GM18907 (cell line): ENCODE results near the gene CACNA1E.

Source experiments
- ATAC-seq: cut with Tn5 transposase; IDR thresholded peaks from one replicate; pipeline ENCODE4 v1.9.1; 2021; ENCODE audit warnings: mild to moderate bottlenecking, moderate library complexity; ENCODE audit not compliant: unreplicated experiment

Gene CACNA1E

DNA sequence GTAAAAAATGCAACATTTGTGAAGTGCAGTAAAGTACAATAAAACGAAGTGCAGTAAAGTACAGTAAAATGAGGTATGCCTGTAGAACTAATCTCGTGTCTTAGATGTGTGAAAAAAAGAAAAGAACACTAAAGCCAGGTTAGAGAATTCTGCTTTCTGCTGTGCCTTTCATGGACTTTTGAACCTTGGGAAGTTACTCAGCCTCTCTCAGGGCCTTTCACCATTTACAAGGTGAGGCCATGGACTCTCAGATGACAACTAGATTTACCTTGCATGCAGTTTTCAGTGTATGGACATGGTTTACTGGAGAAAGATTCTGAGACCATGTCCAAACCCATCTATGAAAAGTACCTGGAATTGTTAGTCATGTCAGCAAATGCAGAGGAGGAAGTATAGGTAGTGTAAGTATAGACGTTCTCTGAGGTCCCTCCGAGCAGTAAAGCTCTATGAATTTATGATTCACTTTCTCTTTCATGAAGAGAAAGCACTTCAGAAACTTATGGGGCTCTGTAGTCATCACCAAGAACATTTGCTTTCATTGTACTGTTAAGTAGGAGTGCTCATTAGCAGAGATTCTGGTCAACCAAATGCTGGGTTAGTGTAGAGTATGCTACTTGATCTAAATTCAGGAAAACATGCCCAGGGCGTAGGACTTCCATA is 143.1 kb downstream of the CACNA1E start:
- no peak for ATAC-seq

DNA sequence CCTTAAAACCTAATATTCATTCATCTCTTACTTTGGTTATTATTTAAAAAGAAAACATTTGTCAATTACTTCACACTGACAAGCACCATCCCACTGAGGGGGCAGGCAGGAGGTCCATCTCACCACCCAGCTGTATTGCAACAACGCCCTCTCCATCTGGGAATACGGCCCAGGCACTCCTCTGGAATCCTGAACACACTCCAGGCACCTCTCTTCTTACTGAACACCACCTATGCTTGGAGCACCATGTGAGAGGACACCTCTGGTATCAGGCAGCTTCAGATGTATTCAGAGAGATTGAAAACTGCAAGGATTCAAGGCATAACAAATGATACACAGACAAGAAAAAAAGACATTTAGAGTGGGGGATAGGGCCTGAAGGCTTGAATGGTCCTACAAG is 147.1 kb downstream of the CACNA1E start:
- no peak for ATAC-seq

DNA sequence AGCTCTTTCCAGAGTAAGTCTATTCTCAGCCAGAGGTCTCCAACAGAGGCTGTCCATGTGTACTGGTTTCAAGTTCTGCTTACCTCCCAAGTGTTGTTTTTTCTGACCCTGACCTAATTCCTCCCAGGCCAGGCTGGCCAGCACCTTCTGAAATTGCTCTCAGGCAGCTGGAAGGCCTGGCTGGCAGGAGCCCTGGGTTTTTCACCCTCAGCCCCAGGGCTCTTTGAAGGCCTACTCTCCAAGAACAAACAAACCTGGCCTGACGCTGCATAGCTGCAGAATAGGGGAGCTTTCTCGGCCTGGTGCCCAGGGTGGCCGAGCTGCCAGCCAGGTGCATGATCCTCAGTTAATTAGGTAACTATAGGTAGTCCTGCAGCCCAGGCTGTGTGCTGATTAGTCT is 147.5 kb downstream of the CACNA1E start:
- ATAC-seq: no peak

DNA sequence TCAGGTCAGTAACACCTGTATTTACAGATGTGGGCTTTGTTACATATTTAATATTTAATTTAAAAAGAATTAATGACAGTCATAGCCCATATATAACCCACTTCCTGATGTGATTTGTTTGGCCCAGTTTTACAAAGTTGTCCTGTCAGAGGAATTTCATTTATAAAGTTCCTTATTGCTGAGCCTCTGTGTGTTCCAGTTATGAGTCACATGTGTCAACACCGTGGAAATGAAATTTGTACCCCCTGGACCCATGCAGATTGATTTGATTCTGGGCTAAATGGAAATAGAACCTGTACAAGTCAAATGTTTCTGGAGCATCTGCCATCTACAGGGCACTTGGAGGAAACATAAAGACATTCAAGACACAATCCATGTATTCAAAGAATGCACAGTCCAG is 149.2 kb downstream of the CACNA1E start:
- no peak for ATAC-seq

DNA sequence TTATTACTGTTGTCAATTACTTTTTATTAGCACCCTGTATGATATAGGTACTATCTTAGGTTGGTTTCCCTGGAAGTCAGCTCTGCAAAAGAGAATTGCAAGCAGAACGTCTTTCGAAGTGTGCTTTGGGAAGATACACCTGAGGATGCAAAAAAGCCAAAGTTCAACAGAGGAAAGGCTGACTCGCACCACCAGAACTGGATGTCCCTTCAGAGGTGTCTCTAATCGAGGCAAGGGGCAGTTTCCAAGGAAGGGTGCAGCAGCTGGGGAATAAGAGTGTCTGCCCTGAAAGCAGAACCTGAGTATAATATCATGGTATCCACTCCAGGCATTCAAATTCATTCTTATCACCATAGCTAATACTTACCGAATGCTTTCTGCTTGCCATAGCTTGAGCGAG is 149.6 kb downstream of the CACNA1E start:
- ATAC-seq: no peak

DNA sequence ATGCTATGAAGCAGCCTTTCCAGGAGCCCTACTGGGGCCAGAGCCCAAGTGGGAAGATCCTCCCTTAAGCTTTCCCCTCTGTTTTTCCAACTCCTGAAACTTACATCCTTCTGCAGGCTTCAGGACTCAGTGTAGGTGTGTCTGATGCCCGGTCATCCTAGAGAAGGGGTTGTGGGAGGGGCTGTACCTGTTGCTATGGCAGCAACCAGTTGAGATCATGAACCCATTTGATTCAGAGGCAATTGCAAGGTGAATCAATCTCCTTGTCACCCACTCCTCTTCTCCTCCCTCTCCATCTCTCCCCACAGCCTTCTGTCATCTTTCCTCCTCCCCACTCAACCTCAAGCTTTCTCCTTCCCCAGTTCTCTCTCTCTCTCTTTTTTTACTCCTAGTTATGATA is 151.8 kb downstream of the CACNA1E start:
- no peak for ATAC-seq

DNA sequence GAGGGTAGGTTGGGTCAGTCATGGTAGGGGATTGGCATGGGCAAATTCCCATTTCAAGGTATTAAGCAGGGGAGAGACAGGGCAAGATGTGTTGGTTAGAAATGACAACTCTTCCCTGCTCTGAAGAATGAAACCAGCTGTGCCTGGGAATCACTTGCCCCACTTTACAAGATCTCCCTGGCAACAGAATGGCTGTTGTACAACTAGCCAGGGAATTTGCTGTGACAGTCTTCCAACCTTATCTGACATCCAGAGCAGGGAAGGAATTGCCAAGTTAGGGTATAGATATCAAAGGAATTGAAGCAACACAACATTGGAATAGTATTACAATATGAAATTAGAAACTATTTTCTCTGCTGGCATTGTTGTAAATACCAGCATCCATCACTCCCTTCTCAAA is 154.7 kb downstream of the CACNA1E start:
- ATAC-seq: no peak

DNA sequence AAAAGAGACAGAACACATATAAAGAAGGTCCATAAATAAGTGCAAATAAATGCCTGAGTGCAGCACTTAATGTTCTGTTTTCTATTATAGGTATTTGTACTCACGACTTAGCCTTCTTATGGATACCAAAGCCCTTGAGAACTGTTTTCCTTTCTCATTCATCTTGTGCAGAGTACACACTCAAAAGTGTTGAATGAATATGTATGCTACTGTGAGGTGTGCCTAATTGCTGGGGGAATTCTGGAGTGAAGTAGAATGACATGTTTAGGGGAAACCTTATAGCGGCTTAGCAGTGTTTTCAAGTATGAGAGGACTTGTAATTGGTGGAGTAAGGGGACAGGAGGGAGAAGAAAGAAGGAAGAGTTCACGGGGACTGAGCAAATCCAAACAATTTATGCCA is 157.6 kb downstream of the CACNA1E start:
- no peak for ATAC-seq

DNA sequence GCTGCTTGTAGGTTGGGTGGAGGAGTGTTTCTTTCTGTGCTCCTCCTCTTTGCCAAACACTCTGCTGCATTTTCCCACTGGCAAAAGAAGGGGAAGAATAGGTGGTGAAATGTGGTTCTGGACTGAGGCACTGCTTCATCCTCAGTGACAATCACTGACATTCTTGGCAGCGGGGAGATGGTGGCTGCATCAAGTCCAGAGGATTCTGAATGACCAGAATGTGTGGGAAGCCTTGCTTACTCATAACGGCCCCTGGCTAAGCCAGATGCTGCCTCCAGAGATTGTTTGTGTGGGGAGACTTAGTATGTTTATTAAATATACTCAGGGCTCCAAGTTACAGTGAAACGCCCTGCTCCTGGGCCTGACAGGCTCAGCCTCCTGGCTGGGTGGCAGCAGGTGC is 160.3 kb downstream of the CACNA1E start:
- ATAC-seq: no peak

DNA sequence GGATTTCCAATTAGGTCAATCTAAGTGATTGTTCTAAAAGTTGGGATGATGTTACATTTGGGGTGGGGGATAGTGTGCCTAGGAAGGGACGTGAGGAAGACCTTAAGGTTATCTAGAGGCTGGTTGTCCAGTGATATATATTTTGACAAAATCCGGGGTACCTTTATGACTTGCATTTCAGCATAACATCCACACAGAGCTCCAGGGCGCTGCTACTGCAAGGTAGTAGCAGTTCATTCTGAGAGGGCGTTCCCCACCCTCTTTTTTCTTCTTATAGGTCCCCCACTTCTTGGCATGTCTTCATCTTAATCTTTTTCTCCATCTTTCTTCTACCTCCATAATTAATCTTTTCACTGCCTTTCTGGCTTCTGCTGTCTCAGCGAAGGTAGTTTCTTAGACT is 161.9 kb downstream of the CACNA1E start:
- no peak for ATAC-seq

DNA sequence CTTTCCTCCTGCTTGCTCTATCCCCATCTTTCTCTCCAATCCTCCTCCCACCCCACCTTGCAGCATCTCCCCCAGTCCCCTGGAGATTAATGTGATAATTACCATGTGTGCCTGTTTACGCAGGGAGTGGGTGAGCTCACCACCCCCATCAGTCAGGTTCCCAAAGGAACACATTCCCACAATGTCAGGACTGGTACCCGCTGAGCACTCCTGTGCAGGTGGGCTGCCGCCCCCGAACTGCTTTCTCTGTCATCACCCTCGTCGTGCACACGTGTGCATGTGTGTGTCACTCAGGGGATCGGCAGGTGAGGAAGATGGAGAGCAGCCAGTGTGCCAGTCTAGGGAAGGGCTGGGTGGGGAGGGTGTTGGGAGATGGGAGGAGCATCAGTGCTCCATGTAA is 163.4 kb downstream of the CACNA1E start:
- ATAC-seq: no peak

DNA sequence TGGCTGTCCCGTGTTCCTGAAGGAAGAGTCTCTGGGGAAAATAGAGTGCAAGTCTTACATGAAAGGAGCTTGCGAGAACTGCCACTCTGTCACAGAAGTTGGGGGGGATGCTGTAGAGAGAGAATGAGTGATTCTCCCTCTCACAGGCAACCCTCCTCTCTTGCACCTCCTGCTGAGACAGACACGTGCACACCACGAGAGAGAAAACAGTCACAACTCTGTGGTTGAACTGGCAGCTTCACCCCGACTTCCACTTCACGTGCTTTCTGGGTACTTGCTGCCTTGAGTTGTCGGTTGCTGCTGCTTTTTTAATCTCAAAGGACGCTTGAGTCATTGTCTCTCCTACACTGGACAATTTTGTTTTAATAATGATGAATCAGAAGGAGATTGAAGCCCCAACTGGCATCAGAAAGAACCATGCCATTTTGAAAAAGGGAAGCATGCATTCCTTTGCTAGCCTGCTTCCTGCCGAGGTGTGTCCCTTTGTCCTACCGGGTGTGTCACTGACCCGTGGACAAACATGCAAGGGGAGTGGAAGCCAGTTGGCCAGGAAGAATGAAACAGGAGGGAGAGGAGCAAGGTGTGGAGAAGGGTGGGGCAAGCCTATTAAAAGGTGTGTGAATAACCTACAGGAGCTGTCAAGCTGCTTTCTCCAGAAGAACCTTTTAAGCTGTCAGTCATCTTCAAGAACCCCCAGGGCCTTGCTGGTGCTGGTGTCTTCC is 164.2 kb downstream of the CACNA1E start:
- ATAC-seq: no peak

DNA sequence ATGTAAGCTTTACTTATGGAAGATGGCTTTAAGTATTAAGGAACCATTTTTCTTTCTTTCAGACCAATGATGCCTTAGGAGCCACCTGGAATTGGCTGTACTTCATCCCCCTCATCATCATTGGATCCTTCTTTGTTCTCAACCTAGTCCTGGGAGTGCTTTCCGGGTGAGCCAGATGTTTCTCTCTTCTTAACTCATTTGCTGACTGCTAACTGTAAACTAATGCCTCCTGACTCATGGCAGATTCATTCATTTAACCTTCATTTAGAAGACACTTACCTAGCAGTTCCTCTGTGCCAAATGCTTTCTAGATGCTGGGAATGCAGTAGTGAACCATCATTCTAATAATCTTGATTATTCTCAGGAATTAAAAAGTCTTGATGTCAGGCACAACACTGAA is 168.0 kb downstream of the CACNA1E start:
- no peak for ATAC-seq

DNA sequence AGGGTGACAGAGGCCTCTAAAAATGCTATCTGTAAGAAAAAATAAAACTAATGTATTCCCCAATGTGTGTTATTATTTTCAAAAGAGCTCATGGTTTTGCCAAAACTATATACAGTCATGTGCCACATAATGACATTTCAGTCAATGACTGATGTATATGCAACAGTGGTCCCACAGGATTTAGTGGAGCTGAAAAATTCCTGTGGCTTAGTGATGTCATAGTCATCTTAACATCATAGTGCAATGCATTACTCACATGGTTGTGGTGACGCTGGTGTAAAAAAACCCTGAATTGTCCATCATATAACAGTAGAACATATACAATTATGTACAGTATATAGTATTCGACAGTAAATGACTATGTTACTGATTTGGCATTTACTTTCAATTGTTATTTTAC is 172.4 kb downstream of the CACNA1E start:
- no peak for ATAC-seq

DNA sequence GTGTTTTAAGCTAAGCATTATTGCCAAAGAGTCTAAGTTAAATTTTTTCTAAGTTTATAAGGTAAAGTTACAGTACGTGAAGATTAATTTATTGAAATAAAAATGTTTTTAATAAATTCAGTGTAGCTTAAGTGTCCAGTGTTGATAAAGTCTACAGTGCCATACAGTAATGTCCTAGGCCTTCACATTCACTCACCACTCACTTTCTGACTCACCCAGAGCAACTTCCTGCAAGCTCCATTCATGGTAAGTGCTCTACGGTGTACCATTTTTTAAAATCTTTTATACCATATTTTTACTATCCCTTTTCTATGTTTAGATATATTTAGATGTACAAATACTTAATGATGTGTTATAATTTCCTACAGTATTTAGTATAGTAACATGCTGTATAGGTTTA is 173.2 kb downstream of the CACNA1E start:
- no peak for ATAC-seq

DNA sequence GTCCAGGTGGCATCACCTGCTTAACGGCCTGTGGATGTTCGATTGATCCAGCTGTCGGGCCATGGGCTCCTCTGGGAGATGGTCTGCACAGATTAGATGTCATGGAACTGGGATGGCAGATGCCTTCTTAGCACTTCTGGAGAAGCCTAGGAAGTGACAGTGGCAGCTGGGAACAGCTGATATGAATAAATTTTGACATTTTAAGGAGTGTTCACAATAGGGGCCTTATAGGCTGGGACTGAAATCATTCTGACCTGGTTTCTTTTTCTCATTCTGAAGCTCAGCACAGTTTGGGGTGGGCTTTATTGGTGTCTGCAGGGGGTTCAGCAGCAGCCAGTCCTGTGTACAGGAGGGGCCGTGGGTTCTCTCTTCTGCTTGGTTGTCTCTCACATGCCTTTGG is 175.3 kb downstream of the CACNA1E start:
- no peak for ATAC-seq

DNA sequence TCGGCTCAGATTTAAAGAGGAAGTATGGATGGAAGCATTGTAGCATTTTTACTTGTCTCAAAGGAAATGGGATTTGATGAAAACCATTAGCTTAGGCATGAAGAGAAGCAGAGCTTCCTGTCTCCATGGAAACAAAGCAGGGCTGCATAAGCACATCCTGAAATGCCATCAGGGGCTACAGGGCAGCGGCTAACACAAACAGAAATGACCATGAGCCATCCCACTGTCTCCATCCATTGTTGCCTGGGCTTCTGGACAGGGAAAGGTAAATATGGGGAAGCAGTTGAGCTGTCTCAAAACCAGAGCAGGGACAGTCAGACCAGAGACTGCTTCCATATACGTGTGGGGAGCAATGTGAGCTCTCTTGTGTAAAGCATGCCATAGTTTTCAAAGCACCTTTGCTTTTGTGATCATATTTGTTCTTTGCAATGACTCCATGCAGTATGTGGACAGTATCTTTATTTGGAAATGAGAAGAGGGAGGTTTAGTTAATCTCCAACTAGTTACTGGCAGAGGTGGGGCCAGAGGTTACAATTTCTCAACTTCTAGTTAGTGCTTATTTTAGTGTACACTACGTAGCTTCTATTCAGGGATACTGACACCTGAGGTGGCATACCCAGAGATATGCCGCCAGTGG is 176.1 kb downstream of the CACNA1E start:
- no peak for ATAC-seq

DNA sequence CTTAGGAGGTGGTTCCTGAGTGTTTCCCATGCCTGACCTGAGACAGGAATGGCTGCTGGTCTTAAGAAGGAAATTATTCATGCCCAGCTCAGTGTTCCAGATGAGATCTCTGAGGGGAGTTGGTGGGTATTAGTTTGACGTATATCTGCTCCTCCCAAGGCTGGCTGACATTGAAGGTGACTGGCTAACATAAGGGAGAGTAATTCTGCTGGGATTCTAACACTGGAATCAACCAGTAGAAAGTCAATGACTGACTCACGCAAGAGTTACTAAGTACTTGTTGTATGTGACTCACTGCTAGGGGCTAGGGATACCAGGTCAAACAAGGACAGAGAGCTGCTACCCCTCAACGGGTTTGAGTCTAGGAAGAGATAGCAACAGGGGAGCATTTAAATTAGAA is 177.3 kb downstream of the CACNA1E start:
- ATAC-seq: no peak

DNA sequence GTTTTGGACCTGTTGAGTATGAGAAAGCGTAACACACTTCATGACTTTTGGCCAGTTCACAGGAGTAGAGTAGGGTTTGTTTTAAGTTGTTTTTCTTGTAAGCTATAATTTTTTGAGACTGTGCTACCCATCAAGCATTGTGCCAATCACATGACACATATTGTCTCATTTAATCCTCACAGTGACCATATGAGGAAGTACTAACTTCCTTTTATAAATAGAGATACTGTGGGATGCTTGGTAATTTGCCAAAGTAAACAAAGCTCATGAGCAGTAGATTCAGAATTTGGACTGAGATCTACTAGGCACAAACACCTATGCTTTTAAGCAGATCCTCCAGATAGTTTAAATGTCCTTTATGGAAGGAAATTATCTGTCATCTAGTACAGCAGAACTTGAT is 178.3 kb downstream of the CACNA1E start:
- ATAC-seq: no peak

DNA sequence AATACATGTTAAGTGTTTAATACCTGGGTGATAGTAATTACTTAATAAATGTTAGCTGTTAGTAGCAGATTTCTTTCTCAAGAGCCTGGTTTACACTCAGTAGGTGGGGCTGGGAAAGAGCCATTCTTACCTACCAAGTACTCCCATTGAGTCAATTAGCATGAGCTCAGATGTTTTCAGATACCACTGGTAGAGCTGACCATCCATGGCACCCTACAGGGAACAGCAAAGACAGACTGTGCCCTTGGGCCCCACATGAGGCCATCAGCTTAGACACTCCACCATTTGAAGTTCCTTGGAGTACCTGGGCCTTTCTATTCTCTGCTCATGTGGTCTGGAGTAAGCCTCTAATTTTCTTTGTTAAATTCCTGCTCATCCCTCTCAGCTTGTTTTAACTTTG is 179.3 kb downstream of the CACNA1E start:
- ATAC-seq: no peak

DNA sequence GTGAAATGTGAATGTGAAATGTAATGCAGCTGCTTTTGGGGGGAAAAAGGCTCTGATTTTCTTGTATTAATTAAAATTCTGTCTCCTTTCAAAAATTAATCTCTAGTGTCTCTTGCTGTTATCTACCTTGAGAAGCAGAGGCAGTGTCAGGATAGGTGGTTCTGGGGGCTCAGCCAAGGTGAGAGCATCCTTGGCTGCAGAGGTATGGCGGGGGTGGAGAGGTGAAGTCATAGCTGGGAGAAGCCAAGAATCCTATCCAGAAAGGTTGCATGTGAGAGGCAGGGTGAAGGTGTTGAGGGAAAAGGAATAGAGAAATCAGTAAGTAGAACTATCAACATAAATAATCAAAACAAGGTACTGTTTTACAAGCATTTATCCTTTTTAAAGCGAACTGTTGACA is 181.2 kb downstream of the CACNA1E start:
- ATAC-seq: no peak

DNA sequence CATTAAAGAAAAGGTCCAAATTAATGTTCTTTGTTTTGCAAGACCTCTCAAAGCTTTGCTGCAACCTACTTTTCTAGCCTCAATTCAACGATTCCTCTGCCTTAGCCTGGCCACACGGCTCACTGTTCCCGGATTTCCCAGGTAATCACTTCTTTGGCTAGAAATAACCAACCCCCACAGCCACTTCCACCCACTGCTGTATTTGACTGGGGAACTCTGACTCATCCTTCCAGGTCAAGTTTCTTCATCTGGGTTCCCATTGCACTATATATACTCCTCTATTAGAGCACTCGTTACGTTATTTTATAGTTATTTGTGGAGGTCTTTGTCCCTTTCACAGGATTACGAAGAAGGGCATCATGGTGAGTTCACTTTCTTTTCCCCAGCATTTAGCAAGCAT is 185.9 kb downstream of the CACNA1E start:
- ATAC-seq: no peak
